ENCODE measurements around the gene CD300H.

The CD300H gene

GRCh38 chr17:74513987-74514631, 53.2 kb downstream of the CD300H start:
- no peak overlapping the region for H3K27ac ChIP-seq
- TF ChIP-seq ZFX (IDR thresholded peaks at IDR 0.05; ENCODE audit: borderline replicate concordance) = no peak

- TF ChIP-seq ZFX (IDR thresholded peaks at IDR 0.05; ENCODE audit: borderline replicate concordance) = no peak
- TF ChIP-seq CTCF (IDR thresholded peaks at IDR 0.05) = no peak
- H3K27ac ChIP-seq = no peak overlapping the region
Measured at GRCh38 chr17:74512624-74513091, 54.7 kb downstream of the CD300H start.

GRCh38 chr17:74512036-74512435, 55.3 kb downstream of the CD300H start:
- TF ChIP-seq ZFX (IDR thresholded peaks at IDR 0.05; ENCODE audit: borderline replicate concordance) (no peak), CTCF (IDR thresholded peaks at IDR 0.05) (no peak)
- H3K27ac ChIP-seq = no peak overlapping the region
